DOHH2 (cell line): ENCODE data around the gene BAZ2B.
A peak's percentile ranks its signal among the peaks of the same experiment; 100 is the strongest.

Experiments used
- H3F3A ChIP-seq: fragments of 200-600 bp; sonication (generic), shearing (Covaris generic); 2 replicates; pipeline ENCODE4 v1.6.0; 2016; ENCODE audit warnings: antibody characterized with exemption, mild to moderate bottlenecking; ENCODE audit not compliant: control insufficient read depth, insufficient read depth
- H3K27ac ChIP-seq: fragments of 200-600 bp; sonication (generic); 2 replicates; pipeline ENCODE4 v1.5.1; 2014; ENCODE audit warnings: low read depth, mild to moderate bottlenecking, low read length, moderate library complexity
- H3K27me3 ChIP-seq: fragments of 200-600 bp; sonication (generic); 2 replicates; pipeline ENCODE4 v1.6.1; 2014; ENCODE audit warnings: mild to moderate bottlenecking, low read length, mixed read lengths; ENCODE audit not compliant: control insufficient read depth
- H3K36me3 ChIP-seq: fragments of 200-600 bp; sonication (generic); 2 replicates; pipeline ENCODE4 v1.6.1; 2014; ENCODE audit warnings: mild to moderate bottlenecking, low read length, moderate library complexity, mixed read lengths; ENCODE audit not compliant: control insufficient read depth
- H3K4me1 ChIP-seq: fragments of 200-600 bp; sonication (generic); 2 replicates; pipeline ENCODE4 v1.6.1; 2014; ENCODE audit warnings: mild to moderate bottlenecking, low read length, mixed read lengths; ENCODE audit not compliant: control insufficient read depth
- H3K4me2 ChIP-seq: fragments of 200-600 bp; sonication (generic); 2 replicates; pipeline ENCODE4 v1.6.0; 2014; ENCODE audit warnings: mild to moderate bottlenecking, low read length, moderate library complexity
- H3K4me3 ChIP-seq: fragments of 200-600 bp; sonication (generic); 2 replicates; pipeline ENCODE4 v1.5.1; 2014; ENCODE audit warnings: mild to moderate bottlenecking, low read length, mixed read lengths
- H3K79me2 ChIP-seq: fragments of 200-600 bp; sonication (generic); 2 replicates; pipeline ENCODE4 v1.6.1; 2014; ENCODE audit warnings: mild to moderate bottlenecking, low read length, mixed read lengths; ENCODE audit not compliant: control insufficient read depth
- H3K9me2 ChIP-seq: fragments of 200-600 bp; sonication (generic); replicated peaks from 2 replicates; pipeline ENCODE4 v1.6.1; 2014; ENCODE audit warnings: mild to moderate bottlenecking, low read length, mixed read lengths; ENCODE audit not compliant: control insufficient read depth
- H3K9me3 ChIP-seq: fragments of 200-600 bp; sonication (generic); 2 replicates; pipeline ENCODE4 v1.6.1; 2014; ENCODE audit warnings: antibody characterized with exemption, low read length, mixed read lengths; ENCODE audit not compliant: control insufficient read depth, insufficient read depth
- H4K20me1 ChIP-seq: fragments of 200-600 bp; sonication (generic); 2 replicates; pipeline ENCODE4 v1.6.0; 2014; ENCODE audit warnings: low read depth, mild to moderate bottlenecking, antibody characterized with exemption, low read length, moderate library complexity; ENCODE audit not compliant: control insufficient read depth, insufficient read depth
- EZH2phosphoT487 ChIP-seq: fragments of 200-600 bp; sonication (generic); IDR thresholded peaks from 2 replicates; pipeline ENCODE4 v1.6.1; 2017; ENCODE audit warnings: borderline replicate concordance, mild to moderate bottlenecking, antibody characterized with exemption, low read length, moderate library complexity, mixed read lengths
- TF ChIP-seq, protein P1 (sequence below): fragments of 200-600 bp; sonication (generic); IDR thresholded peaks from one replicate; pipeline ENCODE4 v1.5.1; 2014; ENCODE audit warnings: antibody characterized with exemption, mild to moderate bottlenecking, low read depth, low read length; ENCODE audit not compliant: poor library complexity, severe bottlenecking

BAZ2B gene

DNA sequence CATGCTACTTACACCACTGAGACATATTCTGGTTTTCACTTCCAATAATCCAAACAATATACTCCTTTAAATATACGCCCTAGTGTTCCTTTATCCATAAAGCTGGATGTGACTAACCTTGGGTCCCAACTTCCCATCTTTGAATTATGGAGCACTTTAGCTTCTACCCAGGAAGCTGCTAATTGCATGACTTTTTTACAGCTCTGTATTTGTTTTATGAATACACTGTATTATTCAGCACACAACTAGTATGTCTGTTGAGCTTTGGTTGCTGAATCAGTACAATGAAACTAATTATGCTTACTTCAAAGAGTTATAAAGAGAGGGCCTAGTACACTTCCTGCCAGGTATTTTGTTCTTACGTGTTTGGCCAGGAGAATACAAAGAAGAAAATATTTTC lies 118.5 kb downstream of the BAZ2B start:
- Histone ChIP-seq H3K36me3 (no peaks in the 10 kb centered on the region), H3K9me2 (no peaks in the 10 kb centered on the region), H3K9me3 (peaks cover 5% of the 10 kb centered on the region; the same call in 1 of the 2 replicates), H4K20me1 (no peaks in the 10 kb centered on the region), H3K79me2 (peaks cover 13% of the 10 kb centered on the region), H3K4me1 (peaks cover 12% of the 10 kb centered on the region), H3K4me2 (no peak overlapping the region), H3K4me3 (no peak overlapping the region), H3K27me3 (no peaks in the 10 kb centered on the region), H3F3A (peaks cover 8% of the 10 kb centered on the region), H3K27ac (no peak overlapping the region)
- TF ChIP-seq, protein P1, sequence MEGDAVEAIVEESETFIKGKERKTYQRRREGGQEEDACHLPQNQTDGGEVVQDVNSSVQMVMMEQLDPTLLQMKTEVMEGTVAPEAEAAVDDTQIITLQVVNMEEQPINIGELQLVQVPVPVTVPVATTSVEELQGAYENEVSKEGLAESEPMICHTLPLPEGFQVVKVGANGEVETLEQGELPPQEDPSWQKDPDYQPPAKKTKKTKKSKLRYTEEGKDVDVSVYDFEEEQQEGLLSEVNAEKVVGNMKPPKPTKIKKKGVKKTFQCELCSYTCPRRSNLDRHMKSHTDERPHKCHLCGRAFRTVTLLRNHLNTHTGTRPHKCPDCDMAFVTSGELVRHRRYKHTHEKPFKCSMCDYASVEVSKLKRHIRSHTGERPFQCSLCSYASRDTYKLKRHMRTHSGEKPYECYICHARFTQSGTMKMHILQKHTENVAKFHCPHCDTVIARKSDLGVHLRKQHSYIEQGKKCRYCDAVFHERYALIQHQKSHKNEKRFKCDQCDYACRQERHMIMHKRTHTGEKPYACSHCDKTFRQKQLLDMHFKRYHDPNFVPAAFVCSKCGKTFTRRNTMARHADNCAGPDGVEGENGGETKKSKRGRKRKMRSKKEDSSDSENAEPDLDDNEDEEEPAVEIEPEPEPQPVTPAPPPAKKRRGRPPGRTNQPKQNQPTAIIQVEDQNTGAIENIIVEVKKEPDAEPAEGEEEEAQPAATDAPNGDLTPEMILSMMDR: no peak
- TF ChIP-seq EZH2phosphoT487: no peak

DNA sequence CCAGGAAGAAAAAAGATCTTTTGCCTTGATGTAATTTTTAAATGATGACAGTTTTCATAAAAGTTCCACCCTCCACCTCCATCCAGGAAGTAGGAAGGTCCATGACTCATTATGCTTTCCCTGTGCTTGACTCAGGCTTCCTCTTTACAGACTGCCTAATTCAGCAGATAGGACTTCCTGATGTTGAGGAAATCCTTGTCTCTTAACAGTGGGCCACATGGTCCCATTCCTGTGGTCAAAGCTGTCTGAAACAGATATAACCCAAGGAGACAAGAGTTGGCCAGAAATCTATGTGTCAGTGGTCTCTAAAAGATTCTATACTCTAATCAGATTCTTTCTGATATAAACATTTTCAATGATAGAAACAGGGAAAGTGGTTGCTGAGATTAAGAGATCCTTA lies 119.1 kb downstream of the BAZ2B start:
- Histone ChIP-seq H3F3A (peaks cover 8% of the 10 kb centered on the region), H3K4me1 (peaks cover 12% of the 10 kb centered on the region), H3K27me3 (no peaks in the 10 kb centered on the region), H3K9me3 (peaks cover 5% of the 10 kb centered on the region; the same call in 1 of the 2 replicates), H3K27ac (no peak overlapping the region), H4K20me1 (no peaks in the 10 kb centered on the region), H3K79me2 (peaks cover 12% of the 10 kb centered on the region), H3K36me3 (no peaks in the 10 kb centered on the region), H3K9me2 (no peaks in the 10 kb centered on the region), H3K4me2 (peak overlapping the region; percentile 20), H3K4me3 (peak overlapping the region; percentile 17; the same call in 1 of the 2 replicates)
- TF ChIP-seq, protein P1: no peak
- TF ChIP-seq EZH2phosphoT487: no peak

DNA sequence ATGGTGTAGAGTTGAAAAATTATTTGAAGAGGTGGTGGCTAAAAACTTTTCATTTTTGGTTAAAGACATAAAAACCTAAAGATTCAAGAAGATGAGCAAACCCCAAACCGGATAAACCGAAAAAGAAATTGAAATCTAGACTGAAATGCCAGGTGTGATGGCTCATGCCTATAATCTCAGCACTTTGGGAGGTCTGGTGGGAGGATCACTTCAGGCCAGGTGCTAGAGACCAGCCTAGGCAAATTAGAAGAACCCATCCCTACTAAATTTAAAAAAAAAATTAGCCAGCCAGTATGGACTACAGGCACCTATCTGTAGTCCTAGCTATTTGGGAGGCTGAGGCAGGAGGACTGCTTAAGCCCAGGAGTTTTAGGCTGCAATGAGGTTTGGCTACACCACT lies 126.9 kb downstream of the BAZ2B start:
- no peaks in the 10 kb centered on the region for H3K9me3 ChIP-seq
- H3K4me3 ChIP-seq: no peak overlapping the region
- no peaks in the 10 kb centered on the region for H3K36me3 ChIP-seq
- H3F3A ChIP-seq: no peaks in the 10 kb centered on the region
- TF ChIP-seq EZH2phosphoT487: no peak
- TF ChIP-seq, protein P1: no peak
- H3K4me1 ChIP-seq: no peaks in the 10 kb centered on the region
- no peak overlapping the region for H3K4me2 ChIP-seq
- H4K20me1 ChIP-seq: no peaks in the 10 kb centered on the region
- no peaks in the 10 kb centered on the region for H3K9me2 ChIP-seq
- H3K27ac ChIP-seq: no peak overlapping the region
- no peaks in the 10 kb centered on the region for H3K27me3 ChIP-seq
- H3K79me2 ChIP-seq: peaks cover 14% of the 10 kb centered on the region
